ENCODE data around the gene CES2. TPM values are rescaled to one million over a fixed set of nuclear protein-coding genes. Genes with fewer than 3 reads are reported as not detected.
A peak's percentile ranks its signal among the peaks of the same experiment; 100 is the strongest.
"Not testable (repeated sequence)": the region's sequence is repeated elsewhere in the genome, so short reads cannot be mapped to it uniquely, and the experiment has no call there.

The CES2 gene
- total RNA-seq, 1 experiment from 2014 or later: 21.9 TPM

GRCh38 chr16:66952430-66953110, 17.3 kb downstream of the CES2 start:
- no peak for DNase-seq (ENCODE audit: low read depth in 1 of 2, low spot score in 2 of 2)
- H3K27me3 ChIP-seq (replicated peaks): peaks cover 3% of the 10 kb centered on the region; the same call in 1 of the 2 replicates
- H3K4me3 ChIP-seq: no peak overlapping the region
- peaks cover 4% of the 10 kb centered on the region; the same call in 1 of the 2 replicates for H3K9me3 ChIP-seq (replicated peaks)
- peaks cover 7% of the 10 kb centered on the region for H3K4me1 ChIP-seq (replicated peaks)
- H3K27ac ChIP-seq: no peak overlapping the region
- no peaks in the 10 kb centered on the region for H3K36me3 ChIP-seq

DNA sequence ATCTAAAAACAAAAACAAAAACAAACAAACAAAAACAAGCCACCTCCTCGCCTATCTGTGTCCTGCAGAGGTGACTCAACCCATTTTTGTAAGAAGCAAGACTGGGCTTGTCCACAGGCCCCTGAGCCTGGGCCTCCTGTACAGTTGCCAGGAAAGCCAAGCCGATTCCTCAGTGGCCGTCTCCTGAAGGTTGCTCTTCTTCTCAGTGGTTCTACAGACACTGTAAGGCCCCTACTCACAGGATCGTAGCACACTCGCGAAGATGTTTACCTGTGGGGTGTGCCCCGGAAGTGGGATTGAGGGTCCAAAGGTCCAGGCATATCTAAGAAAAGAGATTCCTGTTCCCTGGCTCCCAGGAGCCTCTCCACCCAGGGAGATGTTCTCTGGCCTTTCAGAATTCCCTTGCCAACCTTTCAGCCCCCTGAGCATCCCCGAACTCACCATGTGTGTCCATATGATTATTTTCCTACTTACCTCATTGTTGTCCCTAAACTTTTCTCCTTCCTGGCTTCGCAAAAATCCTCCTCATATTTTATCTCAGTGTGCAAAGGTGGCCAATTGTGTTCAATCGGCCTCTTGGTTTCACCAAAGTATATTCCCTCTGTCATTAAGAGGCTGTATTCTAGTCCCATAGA, 18.3 kb downstream of the CES2 start:
- peaks cover under 1% of the 10 kb centered on the region; the same call in 1 of the 2 replicates for H3K4me1 ChIP-seq (replicated peaks)
- peaks cover 4% of the 10 kb centered on the region; the same call in 1 of the 2 replicates for H3K9me3 ChIP-seq (replicated peaks)
- H3K27me3 ChIP-seq (replicated peaks): 0 out of 2 replicates have a peak, but pooled peaks cover 3% of the 10 kb centered on the region
- no peak overlapping the region for H3K4me3 ChIP-seq
- H3K36me3 ChIP-seq: no peaks in the 10 kb centered on the region
- no peak for DNase-seq (ENCODE audit: low read depth in 1 of 2, low spot score in 2 of 2)
- H3K27ac ChIP-seq: no peak overlapping the region

DNA sequence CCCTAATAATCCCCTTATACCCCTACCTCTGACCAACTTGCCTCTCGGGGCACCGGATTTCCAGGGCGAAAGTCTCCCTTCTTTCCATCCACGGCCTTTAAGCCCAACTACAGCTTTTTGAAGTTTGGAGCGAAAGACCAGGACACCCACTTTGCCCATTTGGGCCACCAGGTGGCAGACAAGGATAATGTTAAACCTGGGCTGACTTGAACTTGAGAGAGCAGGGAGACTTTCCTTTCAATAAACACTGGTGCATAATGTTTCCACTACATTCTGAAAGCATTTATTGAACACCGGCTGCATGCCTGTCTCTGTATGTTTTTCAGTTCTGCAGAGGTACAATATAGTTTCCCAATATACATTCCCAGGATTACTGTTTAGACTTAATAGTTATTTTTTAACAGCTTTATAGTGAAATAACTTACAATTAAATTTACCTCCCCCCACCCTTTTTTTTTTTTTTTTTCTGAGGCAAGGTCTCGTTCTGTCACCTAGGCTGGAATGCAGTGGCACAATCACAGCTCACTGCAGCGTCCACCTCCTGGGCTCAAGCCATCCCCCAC, 18.9 kb downstream of the CES2 start:
- H3K9me3 ChIP-seq (replicated peaks): peaks cover 4% of the 10 kb centered on the region; the same call in 1 of the 2 replicates
- H3K4me3 ChIP-seq: no peak overlapping the region
- peak; percentile 61 to 71 for DNase-seq (ENCODE audit: low read depth in 1 of 2, low spot score in 2 of 2)
- H3K4me1 ChIP-seq (replicated peaks): no peaks in the 10 kb centered on the region
- H3K27ac ChIP-seq: no peak overlapping the region
- 0 out of 2 replicates have a peak, but pooled peaks cover under 1% of the 10 kb centered on the region for H3K27me3 ChIP-seq (replicated peaks)
- no peaks in the 10 kb centered on the region for H3K36me3 ChIP-seq

DNA sequence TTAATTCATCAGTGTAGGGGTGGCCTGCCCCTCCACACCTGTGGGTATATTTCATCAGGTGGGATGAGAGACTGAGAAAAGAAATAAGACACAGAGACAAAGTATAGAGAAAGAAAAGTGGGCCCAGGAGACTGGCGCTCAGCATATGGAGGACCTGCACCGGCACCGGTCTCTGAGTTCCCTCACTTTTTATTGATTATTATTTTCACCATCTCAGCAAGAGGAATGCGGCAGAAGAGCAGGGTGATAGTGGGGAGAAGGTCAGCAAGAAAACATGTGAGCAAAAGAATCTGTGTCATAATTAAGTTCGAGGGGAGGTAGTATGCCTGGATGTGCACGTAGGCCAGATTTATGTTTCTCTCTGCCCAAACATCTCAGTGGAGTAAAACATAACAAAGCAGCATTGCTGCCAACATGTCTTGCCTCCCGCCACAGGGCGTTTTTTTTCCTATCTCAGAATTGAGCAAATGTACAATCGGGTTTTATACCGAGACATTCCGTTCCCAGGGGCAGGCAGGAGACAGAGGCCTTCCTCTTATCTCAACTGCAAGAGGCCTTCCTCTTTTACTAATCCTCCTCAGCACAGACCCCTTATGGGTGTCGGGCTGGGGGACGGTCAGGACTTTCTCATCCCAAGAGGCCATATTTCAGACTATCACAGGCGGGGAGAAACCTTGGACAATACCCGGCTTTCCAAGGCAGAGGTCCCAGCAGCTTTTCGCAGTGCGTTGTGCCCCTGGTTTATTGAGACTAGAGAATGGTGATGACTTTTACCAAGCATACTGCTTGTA, 20.2 kb downstream of the CES2 start:
- DNase-seq (ENCODE audit: low read depth in 1 of 2, low spot score in 2 of 2); H3K9me3 ChIP-seq (replicated peaks); H3K4me3 ChIP-seq; H3K4me1 ChIP-seq (replicated peaks); H3K36me3 ChIP-seq; H3K27ac ChIP-seq; H3K27me3 ChIP-seq (replicated peaks): not testable (repeated sequence)

- not testable (repeated sequence) for H3K4me1 ChIP-seq (replicated peaks); DNase-seq (ENCODE audit: low read depth in 1 of 2, low spot score in 2 of 2); H3K4me3 ChIP-seq; H3K27me3 ChIP-seq (replicated peaks); H3K27ac ChIP-seq; H3K9me3 ChIP-seq (replicated peaks); H3K36me3 ChIP-seq
These were observed 20.8 kb downstream of the CES2 start for GRCh38 chr16:66956154-66956457.

DNA sequence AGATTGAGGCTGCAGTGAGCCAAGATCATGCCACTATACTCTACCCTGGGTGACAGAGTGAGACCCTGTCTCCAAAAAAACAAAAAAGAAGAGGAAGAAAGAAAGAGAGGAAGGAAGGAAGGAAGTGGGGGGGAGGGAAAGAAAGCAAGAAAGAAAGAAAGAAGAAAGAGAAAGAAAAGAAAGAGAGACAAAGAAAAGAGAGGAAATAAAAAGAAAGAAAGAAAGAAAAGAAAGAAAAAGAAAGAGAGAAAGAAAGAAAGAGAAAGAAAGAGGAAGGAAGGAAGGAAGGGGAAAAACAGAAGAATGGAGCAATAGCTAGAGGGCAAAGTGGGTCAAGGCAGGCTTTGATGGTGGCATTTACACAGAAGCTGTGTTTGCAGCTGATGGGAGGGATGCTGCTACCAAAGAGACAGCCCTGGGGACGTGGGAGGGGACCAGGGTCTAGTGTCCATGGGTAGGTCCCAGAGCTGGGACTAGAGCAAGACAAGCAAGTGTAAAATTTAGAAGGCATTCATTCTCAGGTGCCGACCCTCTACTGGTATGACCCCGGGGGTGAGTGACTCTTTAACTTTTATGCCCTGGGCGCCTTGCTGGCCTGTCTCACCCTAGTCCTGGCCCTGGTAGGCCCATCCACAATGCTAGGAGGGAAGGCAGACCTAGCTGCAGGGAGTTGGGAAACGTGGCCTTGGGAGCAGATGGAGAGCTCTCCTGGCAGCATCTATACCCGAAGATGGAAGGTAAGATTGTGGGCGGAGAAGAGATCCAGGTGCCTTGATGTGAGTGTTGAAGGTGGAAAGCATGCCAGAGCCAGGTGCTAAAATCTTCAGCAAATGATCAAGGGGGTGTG, 23.8 kb downstream of the CES2 start:
- Histone ChIP-seq H3K27me3 (replicated peaks) (no peaks in the 10 kb centered on the region), H3K4me1 (replicated peaks) (no peaks in the 10 kb centered on the region), H3K4me3 (no peak overlapping the region), H3K36me3 (no peaks in the 10 kb centered on the region), H3K27ac (no peak overlapping the region), H3K9me3 (replicated peaks) (no peaks in the 10 kb centered on the region)
- DNase-seq (ENCODE audit: low read depth in 1 of 2, low spot score in 2 of 2): no peak

DNA sequence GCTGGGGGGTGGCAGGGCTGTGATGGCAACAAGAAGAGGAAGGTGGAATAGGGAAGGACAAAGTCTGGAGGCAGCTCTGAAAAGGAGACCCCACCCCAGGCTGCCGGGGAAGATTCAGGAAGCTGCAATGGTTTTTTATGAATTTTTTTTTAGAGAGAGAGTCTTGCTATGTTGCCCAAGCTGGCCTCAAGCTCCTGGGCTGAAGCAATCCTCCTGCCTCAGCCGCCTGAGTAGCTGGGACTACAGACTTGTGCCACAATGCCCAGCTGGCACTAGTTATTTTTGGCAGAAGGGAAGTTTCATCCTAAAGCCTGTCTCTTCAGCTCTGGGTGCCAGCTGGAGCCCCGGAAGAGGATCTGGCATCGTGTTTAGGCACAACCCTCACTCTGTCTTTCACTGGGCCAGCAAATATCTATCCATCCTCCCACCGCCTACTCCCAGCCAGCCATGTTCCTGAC, 24.4 kb downstream of the CES2 start:
- no peak overlapping the region for H3K27ac ChIP-seq
- no peak for DNase-seq (ENCODE audit: low read depth in 1 of 2, low spot score in 2 of 2)
- H3K4me1 ChIP-seq (replicated peaks): no peaks in the 10 kb centered on the region
- H3K27me3 ChIP-seq (replicated peaks): no peaks in the 10 kb centered on the region
- no peaks in the 10 kb centered on the region for H3K36me3 ChIP-seq
- no peak overlapping the region for H3K4me3 ChIP-seq
- no peaks in the 10 kb centered on the region for H3K9me3 ChIP-seq (replicated peaks)

DNA sequence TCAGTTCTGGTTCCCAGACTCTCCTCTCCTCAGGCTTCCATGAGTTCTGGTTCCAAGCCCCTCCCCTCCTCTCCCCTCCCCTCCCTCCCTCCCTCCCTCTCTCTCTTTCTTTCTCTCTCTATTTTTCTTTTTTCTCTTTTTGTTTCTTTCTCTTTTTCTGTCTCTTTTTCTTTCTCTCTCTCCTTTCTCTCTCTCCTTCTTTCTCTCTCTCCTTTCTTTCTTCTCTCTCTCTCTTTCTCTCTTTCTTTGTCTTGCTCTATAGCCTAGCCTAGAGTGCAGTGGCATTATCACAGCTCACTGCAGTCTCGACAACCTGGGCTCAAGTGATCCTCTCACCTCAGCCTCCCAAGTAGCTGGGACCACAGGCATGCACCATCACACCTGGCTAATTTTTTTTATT, 25.0 kb downstream of the CES2 start:
- H3K4me1 ChIP-seq (replicated peaks): no peaks in the 10 kb centered on the region
- no peak overlapping the region for H3K27ac ChIP-seq
- H3K36me3 ChIP-seq: no peaks in the 10 kb centered on the region
- H3K4me3 ChIP-seq: no peak overlapping the region
- no peaks in the 10 kb centered on the region for H3K27me3 ChIP-seq (replicated peaks)
- H3K9me3 ChIP-seq (replicated peaks): no peaks in the 10 kb centered on the region
- DNase-seq (ENCODE audit: low read depth in 1 of 2, low spot score in 2 of 2): no peak

GRCh38 chr16:66961065-66961744, 25.9 kb downstream of the CES2 start, which contains the start of gene CES3:
CES3 (plus strand) TSS chr16:66961266; CDS start chr16:66961308, 42 bp downstream.
- no peaks in the 10 kb centered on the region for H3K4me1 ChIP-seq (replicated peaks)
- no peak within 1 kb of the TSS for H3K4me3 ChIP-seq
- H3K27me3 ChIP-seq (replicated peaks): no peaks in the 10 kb centered on the region
- H3K9me3 ChIP-seq (replicated peaks): no peaks in the 10 kb centered on the region
- H3K27ac ChIP-seq: no peak within 1 kb of the TSS
- no peaks in the 10 kb centered on the region for H3K36me3 ChIP-seq
- peak; percentile 34 to 67 for DNase-seq (ENCODE audit: low read depth in 1 of 2, low spot score in 2 of 2)

- DNase-seq (ENCODE audit: low read depth in 1 of 2, low spot score in 2 of 2): no peak
- Histone ChIP-seq H3K4me3 (no peak overlapping the region), H3K9me3 (replicated peaks) (no peaks in the 10 kb centered on the region), H3K4me1 (replicated peaks) (no peaks in the 10 kb centered on the region), H3K36me3 (no peaks in the 10 kb centered on the region), H3K27me3 (replicated peaks) (no peaks in the 10 kb centered on the region), H3K27ac (no peak overlapping the region)
These were observed 26.6 kb downstream of the CES2 start for GRCh38 chr16:66961914-66962313.

DNA sequence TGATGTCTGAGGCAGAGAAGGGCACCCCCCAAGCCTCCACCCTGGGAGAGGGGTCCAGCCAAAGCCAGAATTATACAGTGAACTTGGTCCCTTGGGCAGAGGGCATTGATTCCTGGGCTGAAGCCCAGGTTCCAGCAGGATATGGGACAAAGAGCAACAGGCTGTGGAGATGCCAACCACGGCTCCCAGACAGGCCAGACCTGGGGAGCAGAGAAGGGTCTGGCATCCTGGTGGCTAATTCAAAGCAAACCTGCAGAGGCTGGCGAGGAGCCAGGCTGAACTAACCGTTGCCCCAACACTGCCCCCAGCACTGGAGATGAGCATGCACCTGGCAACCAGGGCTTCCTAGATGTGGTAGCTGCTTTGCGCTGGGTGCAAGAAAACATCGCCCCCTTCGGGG, 28.7 kb downstream of the CES2 start:
- no peak overlapping the region for H3K27ac ChIP-seq
- no peaks in the 10 kb centered on the region for H3K4me1 ChIP-seq (replicated peaks)
- H3K9me3 ChIP-seq (replicated peaks): no peaks in the 10 kb centered on the region

DNA sequence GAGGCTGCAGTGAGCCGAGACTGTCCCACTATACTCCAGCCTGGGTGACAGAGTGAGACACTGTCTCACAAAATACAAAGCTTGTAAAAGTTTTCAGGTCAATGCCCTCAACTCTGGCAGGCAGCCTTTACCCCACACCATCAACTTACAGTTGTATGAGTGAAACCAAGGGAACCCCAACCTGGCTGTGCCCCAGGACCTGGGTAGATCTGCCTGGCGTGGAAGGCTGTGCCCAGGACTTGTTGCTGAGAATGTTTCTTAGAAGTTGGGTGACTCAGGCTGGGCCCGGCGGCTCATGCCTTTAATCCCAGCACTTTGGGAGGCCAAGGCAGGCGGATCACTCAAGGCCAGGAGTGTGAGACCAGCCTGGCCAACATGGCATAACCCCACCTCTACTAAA, 33.5 kb downstream of the CES2 start:
- Histone ChIP-seq H3K36me3 (no peaks in the 10 kb centered on the region), H3K4me3 (no peak overlapping the region), H3K27ac (no peak overlapping the region), H3K27me3 (replicated peaks) (no peaks in the 10 kb centered on the region), H3K9me3 (replicated peaks) (no peaks in the 10 kb centered on the region), H3K4me1 (replicated peaks) (no peaks in the 10 kb centered on the region)
- no peak for DNase-seq (ENCODE audit: low read depth in 1 of 2, low spot score in 2 of 2)

More for the DNA sequence above, 28.7 kb downstream of the CES2 start:
- Histone ChIP-seq H3K27me3 (replicated peaks) (no peaks in the 10 kb centered on the region), H3K4me3 (no peak overlapping the region), H3K36me3 (no peaks in the 10 kb centered on the region)
- no peak for DNase-seq (ENCODE audit: low read depth in 1 of 2, low spot score in 2 of 2)

Data from SJSA1 (cell line).